ENCODE results near the gene ADGRV1.

The ADGRV1 gene

DNA sequence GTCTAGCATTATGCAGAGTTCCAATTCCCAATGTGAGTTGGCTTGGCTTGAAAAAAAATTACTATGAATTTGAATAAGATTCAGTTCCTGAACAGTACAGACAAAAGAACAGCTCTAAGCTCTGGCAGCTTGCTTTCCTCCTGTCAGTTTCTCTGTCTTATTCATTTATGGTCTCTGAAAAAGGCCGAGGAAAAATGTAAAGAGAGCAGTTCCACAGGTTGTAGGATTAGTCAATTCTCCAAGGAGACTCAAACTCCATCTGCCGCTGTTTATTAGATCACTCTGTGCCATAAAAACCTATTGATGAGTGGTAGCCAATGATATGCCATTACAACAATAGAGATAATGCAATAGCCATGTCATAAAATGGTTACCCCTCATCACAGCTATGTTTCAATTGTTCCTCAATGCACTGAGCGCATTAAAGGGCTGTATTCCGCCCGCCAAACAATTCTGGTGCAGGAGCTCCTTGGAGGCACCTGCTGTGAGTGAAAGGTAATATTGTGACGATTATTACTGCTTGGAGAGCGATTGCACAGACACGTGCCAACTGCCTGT is 636.3 kb downstream of the ADGRV1 start:
- Histone ChIP-seq H3K36me3 (no peaks in the 10 kb centered on the region), H3K4me2 (no peak overlapping the region), H3K4me1 (no peaks in the 10 kb centered on the region), H4K20me1 (no peaks in the 10 kb centered on the region), H3K27ac (no peak overlapping the region), H3K9ac (no peak overlapping the region), H3K4me3 (no peak overlapping the region), H3K9me3 (no peaks in the 10 kb centered on the region), H3K27me3 (no peaks in the 10 kb centered on the region)
- no peak for TF ChIP-seq Cebpa-rat (IDR thresholded peaks at IDR 0.05)

DNA sequence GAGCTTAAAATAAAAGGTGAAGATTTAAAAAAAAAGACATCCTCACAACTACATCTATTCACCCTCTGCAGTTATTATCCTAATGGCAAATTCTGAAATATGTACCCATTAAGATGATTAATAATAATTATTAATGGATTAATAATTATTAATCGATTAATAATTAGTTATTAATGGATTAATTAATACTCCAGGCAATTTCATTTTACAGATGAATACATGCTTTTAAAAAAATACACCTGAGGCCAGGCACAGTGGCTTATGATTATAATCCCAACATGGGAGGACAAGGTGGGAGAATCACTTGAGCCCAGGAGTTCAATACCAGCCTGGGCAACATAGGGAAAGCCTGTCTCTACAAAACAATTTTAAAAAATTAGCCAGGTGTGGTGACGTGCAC is 642.1 kb downstream of the ADGRV1 start:
- Histone ChIP-seq H3K9ac (no peak overlapping the region), H3K4me1 (no peaks in the 10 kb centered on the region), H3K4me2 (no peak overlapping the region), H3K4me3 (no peak overlapping the region), H3K27ac (no peak overlapping the region), H3K9me3 (no peaks in the 10 kb centered on the region), H3K27me3 (no peaks in the 10 kb centered on the region), H3K36me3 (no peaks in the 10 kb centered on the region), H4K20me1 (no peaks in the 10 kb centered on the region)
- no peak for TF ChIP-seq Cebpa-rat (IDR thresholded peaks at IDR 0.05)

DNA sequence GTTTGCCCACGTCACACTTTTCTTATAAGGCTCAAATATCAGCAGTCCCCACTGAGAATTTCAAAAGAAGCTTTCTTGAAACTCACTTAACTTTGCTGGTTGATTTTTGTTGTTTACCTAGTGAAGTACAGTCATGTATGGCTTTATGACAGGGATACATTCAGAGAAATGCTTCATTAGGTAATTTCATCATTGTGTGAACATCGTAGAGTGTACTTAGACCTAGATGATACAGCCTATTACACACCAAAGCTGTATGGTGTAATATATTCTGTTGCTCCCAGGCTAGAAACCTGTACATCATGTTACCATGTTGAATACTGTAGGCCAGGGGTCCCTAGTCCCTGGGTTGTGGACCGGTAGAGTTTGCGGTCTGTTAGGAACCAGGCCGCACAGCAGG is 647.5 kb downstream of the ADGRV1 start:
- Histone ChIP-seq H3K27me3 (no peaks in the 10 kb centered on the region), H3K27ac (no peak overlapping the region), H3K36me3 (no peaks in the 10 kb centered on the region), H3K4me1 (no peaks in the 10 kb centered on the region), H4K20me1 (no peaks in the 10 kb centered on the region), H3K4me3 (no peak overlapping the region), H3K4me2 (no peak overlapping the region), H3K9ac (no peak overlapping the region), H3K9me3 (no peaks in the 10 kb centered on the region)
- no peak for TF ChIP-seq Cebpa-rat (IDR thresholded peaks at IDR 0.05)

DNA sequence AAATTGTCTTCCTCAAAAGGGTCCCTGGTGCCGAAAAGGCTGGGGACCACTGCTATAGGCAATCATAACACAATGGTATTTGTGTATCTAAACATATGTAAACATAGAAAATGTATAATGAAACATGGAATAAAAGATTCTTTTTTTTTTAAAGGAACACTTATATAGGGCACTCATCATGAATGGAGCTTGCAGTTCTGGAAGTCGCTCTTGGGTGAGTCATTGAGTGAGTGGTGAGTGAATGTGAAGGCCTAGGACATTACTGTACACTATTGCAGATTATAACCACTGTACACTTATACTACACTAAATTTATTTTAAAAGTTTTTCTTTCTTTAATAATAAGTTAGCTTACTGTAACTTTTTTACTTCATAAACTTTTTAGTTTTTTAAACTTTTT is 648.1 kb downstream of the ADGRV1 start:
- H3K4me3 ChIP-seq: no peak overlapping the region
- H3K4me2 ChIP-seq: no peak overlapping the region
- H3K4me1 ChIP-seq: no peaks in the 10 kb centered on the region
- H3K9ac ChIP-seq: no peak overlapping the region
- TF ChIP-seq Cebpa-rat (IDR thresholded peaks at IDR 0.05): no peak
- H3K36me3 ChIP-seq: no peaks in the 10 kb centered on the region
- no peak overlapping the region for H3K27ac ChIP-seq
- H3K9me3 ChIP-seq: no peaks in the 10 kb centered on the region
- no peaks in the 10 kb centered on the region for H3K27me3 ChIP-seq
- H4K20me1 ChIP-seq: no peaks in the 10 kb centered on the region

DNA sequence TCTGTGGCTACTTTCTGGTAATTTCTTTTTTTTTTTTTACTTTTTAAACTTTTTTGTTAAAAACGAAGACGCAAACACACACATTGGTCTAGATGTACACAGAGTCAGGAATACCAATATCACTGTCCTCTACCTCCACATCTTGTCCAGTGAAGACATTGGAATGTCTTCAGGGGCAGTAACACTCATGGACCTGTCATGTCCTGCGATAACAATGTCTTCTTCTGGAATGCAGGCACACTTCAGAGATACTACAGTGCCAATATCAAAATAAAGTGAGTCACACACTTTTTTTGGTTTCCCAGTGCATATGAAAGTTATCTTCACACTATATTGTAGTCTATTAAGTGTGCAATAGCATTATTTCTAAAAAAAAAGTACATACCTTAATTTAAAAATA is 648.7 kb downstream of the ADGRV1 start:
- no peaks in the 10 kb centered on the region for H3K36me3 ChIP-seq
- no peak overlapping the region for H3K9ac ChIP-seq
- no peak overlapping the region for H3K27ac ChIP-seq
- no peaks in the 10 kb centered on the region for H3K4me1 ChIP-seq
- no peak overlapping the region for H3K4me2 ChIP-seq
- no peaks in the 10 kb centered on the region for H4K20me1 ChIP-seq
- no peaks in the 10 kb centered on the region for H3K27me3 ChIP-seq
- TF ChIP-seq Cebpa-rat (IDR thresholded peaks at IDR 0.05): no peak
- H3K4me3 ChIP-seq: no peak overlapping the region
- no peaks in the 10 kb centered on the region for H3K9me3 ChIP-seq

- H3K4me2 ChIP-seq: no peak overlapping the region
- H3K27me3 ChIP-seq: no peaks in the 10 kb centered on the region
- no peak overlapping the region for H3K4me3 ChIP-seq
- no peaks in the 10 kb centered on the region for H3K4me1 ChIP-seq
- no peak for TF ChIP-seq Cebpa-rat (IDR thresholded peaks at IDR 0.05)
- H3K9ac ChIP-seq: no peak overlapping the region
- H3K36me3 ChIP-seq: no peaks in the 10 kb centered on the region
- no peaks in the 10 kb centered on the region for H4K20me1 ChIP-seq
- H3K9me3 ChIP-seq: no peaks in the 10 kb centered on the region
- H3K27ac ChIP-seq: no peak overlapping the region
These were observed 653.6 kb downstream of the ADGRV1 start for GRCh38 chr5:91211997-91212713.

GRCh38 chr5:91212714-91213092 is 654.1 kb downstream of the ADGRV1 start:
- no peaks in the 10 kb centered on the region for H4K20me1 ChIP-seq
- no peak for TF ChIP-seq Cebpa-rat (IDR thresholded peaks at IDR 0.05)
- no peak overlapping the region for H3K9ac ChIP-seq
- H3K4me3 ChIP-seq: no peak overlapping the region
- no peaks in the 10 kb centered on the region for H3K36me3 ChIP-seq
- H3K4me1 ChIP-seq: no peaks in the 10 kb centered on the region
- H3K27ac ChIP-seq: no peak overlapping the region
- no peaks in the 10 kb centered on the region for H3K27me3 ChIP-seq
- H3K9me3 ChIP-seq: no peaks in the 10 kb centered on the region
- H3K4me2 ChIP-seq: no peak overlapping the region
